Ectodermal cell (in vitro differentiated cells): ENCODE results near the gene TBC1D22A.
A peak's percentile ranks its signal among the peaks of the same experiment; 100 is the strongest.
"Not testable (repeated sequence)": the region's sequence is repeated elsewhere in the genome, so short reads cannot be mapped to it uniquely, and the experiment has no call there.

Experiments
- H3K27ac ChIP-seq: 2 replicates; pipeline ENCODE4 v1.7.0; 2013; ENCODE audit warnings: mild to moderate bottlenecking, low read depth, low read length; ENCODE audit not compliant: insufficient read depth, poor library complexity, severe bottlenecking
- H3K27me3 ChIP-seq: 2 replicates; pipeline ENCODE4 v1.7.0; 2013; ENCODE audit warnings: mild to moderate bottlenecking, low read length; ENCODE audit not compliant: insufficient read depth, control insufficient read depth, poor library complexity, severe bottlenecking
- H3K36me3 ChIP-seq: one replicate; pipeline ENCODE4 v1.7.0; 2013; ENCODE audit warnings: low read length; ENCODE audit not compliant: control insufficient read depth, insufficient read depth
- H3K4me1 ChIP-seq: one replicate; pipeline ENCODE4 v1.7.0; 2013; ENCODE audit warnings: low read length; ENCODE audit not compliant: control insufficient read depth, insufficient read depth
- H3K4me3 ChIP-seq: 2 replicates; pipeline ENCODE4 v1.7.0; 2013; ENCODE audit warnings: low read depth, low read length, control low read depth; ENCODE audit not compliant: insufficient read depth
- H3K9me3 ChIP-seq: 2 replicates; pipeline ENCODE4 v1.7.0; 2013; ENCODE audit warnings: mild to moderate bottlenecking, low read length, moderate library complexity; ENCODE audit not compliant: control insufficient read depth
- WGBS, 2 experiments: methylation state at CpG; one replicate each; pipeline ENCODE4 v1.1.7; 2013; ENCODE audit warnings: missing lambda C conversion rate in 2 of 2; 5-methylcytosine and 5-hydroxymethylcytosine counted together

Gene TBC1D22A

GRCh38 chr22:46780453-46780852 lies 18.0 kb downstream of the TBC1D22A start:
- H3K4me3 ChIP-seq, result no peak overlapping the region
- H3K27ac ChIP-seq, result no peak overlapping the region
- 92 to 95% methylated on average over 9 of the region's 9 CpGs for WGBS, 2 experiments
- H3K27me3 ChIP-seq, result no peaks in the 10 kb centered on the region
- no peaks in the 10 kb centered on the region for H3K4me1 ChIP-seq
- H3K36me3 ChIP-seq, result no peaks in the 10 kb centered on the region
- no peaks in the 10 kb centered on the region for H3K9me3 ChIP-seq

GRCh38 chr22:46781291-46781690 lies 18.8 kb downstream of the TBC1D22A start:
- Histone ChIP-seq H3K36me3 (no peaks in the 10 kb centered on the region), H3K4me3 (no peak overlapping the region), H3K27ac (no peak overlapping the region), H3K9me3 (no peaks in the 10 kb centered on the region), H3K27me3 (no peaks in the 10 kb centered on the region), H3K4me1 (no peaks in the 10 kb centered on the region)
- 93 to 94% methylated on average over 9 of the region's 9 CpGs for WGBS, 2 experiments

- not testable (repeated sequence) for H3K4me1 ChIP-seq, H3K36me3 ChIP-seq, H3K4me3 ChIP-seq, H3K27me3 ChIP-seq, H3K9me3 ChIP-seq, H3K27ac ChIP-seq
- 91 to 94% methylated on average over 9 to 10 of the region's 10 CpGs for WGBS, 2 experiments
Observed at GRCh38 chr22:46782200-46782599, 19.8 kb downstream of the TBC1D22A start.

- Histone ChIP-seq H3K27me3 (no peaks in the 10 kb centered on the region), H3K9me3 (no peaks in the 10 kb centered on the region), H3K27ac (no peak overlapping the region), H3K4me1 (no peaks in the 10 kb centered on the region), H3K36me3 (no peaks in the 10 kb centered on the region), H3K4me3 (no peak overlapping the region)
- 93 to 96% methylated on average over 3 of the region's 3 CpGs for WGBS, 2 experiments
Observed at GRCh38 chr22:46783721-46784120, 21.3 kb downstream of the TBC1D22A start.

GRCh38 chr22:46788441-46789172 lies 26.2 kb downstream of the TBC1D22A start:
- 85% methylated on average over 9 of the region's 9 CpGs for WGBS, 2 experiments
- no peaks in the 10 kb centered on the region for H3K4me1 ChIP-seq
- no peaks in the 10 kb centered on the region for H3K9me3 ChIP-seq
- no peak overlapping the region for H3K27ac ChIP-seq
- no peaks in the 10 kb centered on the region for H3K36me3 ChIP-seq
- H3K4me3 ChIP-seq, result no peak overlapping the region
- no peaks in the 10 kb centered on the region for H3K27me3 ChIP-seq

GRCh38 chr22:46789992-46790391 lies 27.5 kb downstream of the TBC1D22A start:
- whole genome bisulfite sequencing, 2 experiments, result 93 to 94% methylated on average over 10 of the region's 10 CpGs

GRCh38 chr22:46791201-46791731 lies 28.8 kb downstream of the TBC1D22A start:
- no peaks in the 10 kb centered on the region for H3K9me3 ChIP-seq
- no peak overlapping the region for H3K27ac ChIP-seq
- H3K36me3 ChIP-seq, result no peaks in the 10 kb centered on the region
- no peaks in the 10 kb centered on the region for H3K27me3 ChIP-seq
- no peak overlapping the region for H3K4me3 ChIP-seq
- WGBS, 2 experiments, result 94 to 96% methylated on average over 13 of the region's 13 CpGs
- no peaks in the 10 kb centered on the region for H3K4me1 ChIP-seq

More at GRCh38 chr22:46789992-46790391, 27.5 kb downstream of the TBC1D22A start:
- H3K4me1 ChIP-seq, result no peaks in the 10 kb centered on the region
- no peak overlapping the region for H3K4me3 ChIP-seq
- H3K27ac ChIP-seq, result peak overlapping the region; percentile 26
- H3K9me3 ChIP-seq, result no peaks in the 10 kb centered on the region
- no peaks in the 10 kb centered on the region for H3K27me3 ChIP-seq
- H3K36me3 ChIP-seq, result no peaks in the 10 kb centered on the region

- Histone ChIP-seq H3K9me3 (no peaks in the 10 kb centered on the region), H3K27ac (no peak overlapping the region), H3K36me3 (no peaks in the 10 kb centered on the region), H3K4me3 (no peak overlapping the region), H3K4me1 (no peaks in the 10 kb centered on the region), H3K27me3 (no peaks in the 10 kb centered on the region)
- 96% methylated on average over 20 of the region's 20 CpGs for WGBS, 2 experiments
Observed at GRCh38 chr22:46792061-46792796, 29.8 kb downstream of the TBC1D22A start.

- Histone ChIP-seq H3K27ac (no peak overlapping the region), H3K27me3 (no peaks in the 10 kb centered on the region), H3K36me3 (no peaks in the 10 kb centered on the region), H3K4me3 (no peak overlapping the region), H3K4me1 (no peaks in the 10 kb centered on the region), H3K9me3 (no peaks in the 10 kb centered on the region)
- 92 to 93% methylated on average over 7 to 8 of the region's 8 CpGs for WGBS, 2 experiments
Observed at GRCh38 chr22:46792841-46793261, 30.4 kb downstream of the TBC1D22A start.

GRCh38 chr22:46793497-46793896 lies 31.0 kb downstream of the TBC1D22A start:
- H3K36me3 ChIP-seq, result no peaks in the 10 kb centered on the region
- no peaks in the 10 kb centered on the region for H3K9me3 ChIP-seq
- H3K27me3 ChIP-seq, result no peaks in the 10 kb centered on the region
- WGBS, 2 experiments, result 96% methylated on average over 23 of the region's 23 CpGs
- no peak overlapping the region for H3K4me3 ChIP-seq
- no peaks in the 10 kb centered on the region for H3K4me1 ChIP-seq
- no peak overlapping the region for H3K27ac ChIP-seq
